NCI-H524 treated with DMSO at 0.1 percent for 48 hours (cell line): ENCODE results near the gene OR8B8.
"Not testable (repeated sequence)": the region's sequence is repeated elsewhere in the genome, so short reads cannot be mapped to it uniquely, and the experiment has no call there.

Source experiments
- DNase-seq: peaks from one replicate; lab custom pipeline; 2025; lab: John Stamatoyannopoulos, UW

OR8B8 gene

GRCh38 chr11:124445646-124446150, at the start of gene OR8B8:
Gene OR8B8, minus strand, starts transcription at chr11:124445696. Its CDS starts 4,611 bp downstream, at chr11:124441085.
- no peak for DNase-seq

GRCh38 chr11:124493016-124493655, 47.6 kb upstream of the OR8B8 start:
- no peak for DNase-seq

GRCh38 chr11:124483422-124483821, 37.9 kb upstream of the OR8B8 start:
- DNase-seq = no peak

GRCh38 chr11:124482362-124483147, 37.1 kb upstream of the OR8B8 start:
- no peak for DNase-seq

GRCh38 chr11:124481365-124482323, 36.1 kb upstream of the OR8B8 start:
- DNase-seq = no peak

- DNase-seq = no peak
Observed at GRCh38 chr11:124479561-124479960, 34.1 kb upstream of the OR8B8 start.

- no peak for DNase-seq
Observed at GRCh38 chr11:124475265-124475664, 29.8 kb upstream of the OR8B8 start.

- no peak for DNase-seq
Observed at GRCh38 chr11:124474779-124475178, 29.3 kb upstream of the OR8B8 start.

- no peak for DNase-seq
Observed at GRCh38 chr11:124474079-124474478, 28.6 kb upstream of the OR8B8 start.

- DNase-seq = no peak
Observed at GRCh38 chr11:124473476-124473875, 28.0 kb upstream of the OR8B8 start.

GRCh38 chr11:124470561-124471227, 25.2 kb upstream of the OR8B8 start:
- no peak for DNase-seq

- no peak for DNase-seq
Observed at GRCh38 chr11:124467381-124467927, 22.0 kb upstream of the OR8B8 start.

- DNase-seq = no peak
Observed at GRCh38 chr11:124465368-124465767, 19.9 kb upstream of the OR8B8 start.

GRCh38 chr11:124463990-124464389, 18.5 kb upstream of the OR8B8 start:
- DNase-seq = no peak

GRCh38 chr11:124463324-124463723, 17.8 kb upstream of the OR8B8 start:
- DNase-seq = no peak

- DNase-seq = no peak
Observed at GRCh38 chr11:124460459-124460858, 15.0 kb upstream of the OR8B8 start.

- DNase-seq = not testable (repeated sequence)
Observed at GRCh38 chr11:124459379-124459778, 13.9 kb upstream of the OR8B8 start.

GRCh38 chr11:124454552-124454951, 9.1 kb upstream of the OR8B8 start:
- DNase-seq = no peak

- no peak for DNase-seq
Observed at GRCh38 chr11:124446916-124447315, 1.4 kb upstream of the OR8B8 start.

GRCh38 chr11:124442847-124443246, 2.6 kb downstream of the OR8B8 start:
- DNase-seq = no peak

GRCh38 chr11:124442442-124442841, 3.1 kb downstream of the OR8B8 start:
- DNase-seq = no peak
